Measurements from ENCODE around the gene SIGLEC7.

Gene SIGLEC7

DNA sequence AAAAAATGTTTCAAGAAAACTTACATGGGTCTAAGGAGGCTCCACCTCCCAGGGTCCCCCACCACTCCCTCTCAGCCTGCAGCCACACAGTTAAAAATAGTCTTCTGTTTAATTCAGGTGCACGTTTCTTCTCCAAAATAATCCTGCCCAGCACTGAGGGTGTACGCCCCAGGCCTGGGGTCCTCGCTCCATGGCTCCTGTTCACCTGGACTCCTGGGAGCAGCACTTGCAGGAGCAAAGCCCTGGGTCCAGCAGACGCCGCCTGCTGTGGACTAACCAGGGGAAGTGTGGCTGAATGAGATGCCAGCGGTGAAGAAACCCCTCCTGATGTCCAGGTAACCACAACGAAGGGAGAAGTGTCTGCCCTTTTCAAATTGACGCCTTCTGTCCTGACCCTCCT lies 41.5 kb downstream of the SIGLEC7 start:
- TF ChIP-seq, protein P1, sequence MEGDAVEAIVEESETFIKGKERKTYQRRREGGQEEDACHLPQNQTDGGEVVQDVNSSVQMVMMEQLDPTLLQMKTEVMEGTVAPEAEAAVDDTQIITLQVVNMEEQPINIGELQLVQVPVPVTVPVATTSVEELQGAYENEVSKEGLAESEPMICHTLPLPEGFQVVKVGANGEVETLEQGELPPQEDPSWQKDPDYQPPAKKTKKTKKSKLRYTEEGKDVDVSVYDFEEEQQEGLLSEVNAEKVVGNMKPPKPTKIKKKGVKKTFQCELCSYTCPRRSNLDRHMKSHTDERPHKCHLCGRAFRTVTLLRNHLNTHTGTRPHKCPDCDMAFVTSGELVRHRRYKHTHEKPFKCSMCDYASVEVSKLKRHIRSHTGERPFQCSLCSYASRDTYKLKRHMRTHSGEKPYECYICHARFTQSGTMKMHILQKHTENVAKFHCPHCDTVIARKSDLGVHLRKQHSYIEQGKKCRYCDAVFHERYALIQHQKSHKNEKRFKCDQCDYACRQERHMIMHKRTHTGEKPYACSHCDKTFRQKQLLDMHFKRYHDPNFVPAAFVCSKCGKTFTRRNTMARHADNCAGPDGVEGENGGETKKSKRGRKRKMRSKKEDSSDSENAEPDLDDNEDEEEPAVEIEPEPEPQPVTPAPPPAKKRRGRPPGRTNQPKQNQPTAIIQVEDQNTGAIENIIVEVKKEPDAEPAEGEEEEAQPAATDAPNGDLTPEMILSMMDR (IDR thresholded peaks at IDR 0.05; ENCODE audit: low read depth, low read length, missing control alignments), result no peak
- H3K4me3 ChIP-seq (ENCODE audit: low read depth, low read length), result no peak overlapping the region
- DNase-seq (ENCODE audit: low read depth), result no peak
- in situ Hi-C loops (cut with HindIII; ENCODE audit: low sequenced_read_pairs), result no loop called here

DNA sequence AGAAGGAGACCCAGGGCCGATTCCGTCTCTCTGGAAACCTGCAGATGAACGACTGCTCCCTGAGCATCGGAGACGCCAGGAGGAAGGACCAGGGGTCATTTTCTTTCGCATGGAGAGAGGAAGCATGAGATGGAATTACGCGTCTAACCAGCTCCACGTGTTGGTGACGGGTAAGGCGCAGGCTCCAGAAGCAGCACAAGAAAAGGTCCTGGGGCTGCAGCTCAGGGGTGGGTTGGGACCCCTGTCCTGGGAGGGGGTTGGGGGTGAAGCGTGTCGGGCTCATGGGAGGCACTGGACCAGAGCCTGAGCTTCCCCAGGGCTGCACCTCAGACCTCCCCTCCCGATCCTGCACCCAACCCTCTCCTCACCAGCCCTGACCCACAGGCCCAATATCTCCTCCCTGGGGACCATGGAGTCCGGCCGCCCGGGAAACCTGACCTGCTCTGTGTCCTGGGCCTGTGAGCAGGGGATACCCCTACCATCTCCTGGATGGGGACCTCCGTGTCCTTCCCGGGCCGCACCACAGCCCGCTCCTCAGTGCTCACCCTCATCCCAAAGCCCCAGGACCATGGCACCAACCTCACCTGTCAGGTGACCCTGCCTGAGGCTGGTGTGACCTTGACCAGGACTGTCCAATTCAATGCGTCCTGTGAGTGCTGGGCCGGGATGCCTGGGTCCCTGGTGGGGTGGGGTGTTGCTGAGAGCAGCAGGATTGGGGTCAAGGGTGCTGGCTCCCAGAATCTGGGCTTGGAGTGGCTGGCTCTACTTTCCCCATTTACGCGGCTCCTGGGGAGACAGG lies 43.2 kb downstream of the SIGLEC7 start:
- TF ChIP-seq, protein P1 (IDR thresholded peaks at IDR 0.05; ENCODE audit: low read depth, low read length, missing control alignments), result no peak
- in situ Hi-C loops (cut with HindIII; ENCODE audit: low sequenced_read_pairs), result no loop called here
- DNase-seq (ENCODE audit: low read depth), result no peak
- no peak overlapping the region for H3K4me3 ChIP-seq (ENCODE audit: low read depth, low read length)

DNA sequence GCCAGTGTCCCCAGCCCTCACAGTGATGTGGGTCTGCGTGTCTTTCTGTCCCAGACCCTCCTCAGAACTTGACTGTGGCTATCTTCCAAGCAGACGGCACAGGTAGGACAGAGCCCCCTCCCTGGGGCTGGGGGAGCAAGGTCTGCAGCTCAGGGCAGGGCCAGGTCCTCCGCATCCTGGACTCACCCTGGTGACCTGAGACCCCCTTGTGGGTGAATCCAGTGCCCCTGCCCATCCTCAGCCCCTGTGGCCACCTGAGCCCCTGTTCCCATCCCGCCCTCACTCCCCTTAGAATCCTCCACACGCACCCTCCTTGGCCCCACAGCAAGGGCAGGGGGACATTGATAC lies 43.7 kb downstream of the SIGLEC7 start:
- H3K4me3 ChIP-seq (ENCODE audit: low read depth, low read length), result no peak overlapping the region
- DNase-seq (ENCODE audit: low read depth), result no peak
- in situ Hi-C loops (cut with HindIII; ENCODE audit: low sequenced_read_pairs), result no loop called here
- TF ChIP-seq, protein P1 (IDR thresholded peaks at IDR 0.05; ENCODE audit: low read depth, low read length, missing control alignments), result no peak

DNA sequence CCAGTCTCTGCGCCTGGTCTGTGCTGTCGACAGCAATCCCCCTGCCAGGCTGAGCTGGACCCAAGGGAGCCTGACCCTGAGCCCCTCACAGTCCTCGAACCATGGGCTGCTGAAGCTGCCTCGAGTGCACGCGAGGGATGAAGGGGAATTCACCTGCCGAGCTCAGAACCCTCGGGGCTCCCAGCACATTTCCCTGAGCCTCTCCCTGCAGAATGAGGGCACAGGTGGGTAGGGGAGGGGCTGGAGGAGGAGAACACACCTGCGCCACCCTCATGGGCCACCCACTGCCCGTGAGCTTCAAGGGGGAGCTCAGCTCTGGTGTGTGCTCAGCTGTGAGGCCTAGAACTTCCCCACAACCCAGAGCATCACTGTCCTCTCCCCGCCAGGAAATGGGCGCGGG lies 44.2 kb downstream of the SIGLEC7 start:
- TF ChIP-seq, protein P1 (IDR thresholded peaks at IDR 0.05; ENCODE audit: low read depth, low read length, missing control alignments), result no peak
- in situ Hi-C loops (cut with HindIII; ENCODE audit: low sequenced_read_pairs), result no loop called here
- no peak for DNase-seq (ENCODE audit: low read depth)
- H3K4me3 ChIP-seq (ENCODE audit: low read depth, low read length), result no peak overlapping the region

DNA sequence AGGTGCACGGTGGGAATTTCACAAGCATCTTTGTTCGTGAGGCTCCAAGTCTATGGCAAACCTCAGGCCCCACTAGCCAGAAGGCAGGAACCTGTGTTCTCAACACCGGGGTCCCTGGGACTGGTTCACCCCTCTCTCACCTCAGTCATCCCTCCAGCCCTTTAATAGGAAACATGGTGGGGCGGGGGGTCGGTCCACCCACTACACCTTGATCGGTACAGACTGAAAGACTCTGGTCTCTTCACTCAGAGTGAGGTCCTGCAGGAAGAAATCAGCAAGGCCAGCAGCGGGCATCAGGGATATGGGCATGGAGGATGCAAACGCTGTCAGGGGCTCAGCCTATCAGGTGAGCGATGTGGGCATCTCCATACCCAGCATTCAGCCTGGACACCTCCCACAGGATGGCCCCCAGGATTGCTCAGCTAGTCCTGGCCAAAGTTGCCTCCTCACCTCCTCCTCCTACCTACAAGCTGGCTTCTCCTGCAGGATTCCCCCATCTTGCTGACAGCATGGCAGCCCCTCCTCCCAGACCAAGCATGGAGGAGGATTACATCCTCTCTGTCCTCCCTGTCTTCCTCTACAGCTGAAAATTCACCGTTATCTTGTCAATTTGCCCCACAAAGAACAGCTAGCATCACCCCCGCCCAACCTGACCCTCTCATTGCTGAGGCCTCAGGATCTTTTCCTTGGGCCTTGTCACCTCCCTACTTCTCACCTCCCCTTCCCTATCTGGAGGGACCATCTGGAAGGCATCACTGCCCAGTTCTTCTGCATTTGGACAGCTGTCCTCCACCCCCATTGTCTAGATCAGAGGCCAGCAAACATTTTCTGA lies 45.5 kb downstream of the SIGLEC7 start:
- TF ChIP-seq, protein P1 (IDR thresholded peaks at IDR 0.05; ENCODE audit: low read depth, low read length, missing control alignments), result no peak
- in situ Hi-C loops (cut with HindIII; ENCODE audit: low sequenced_read_pairs), result no loop called here
- no peak for DNase-seq (ENCODE audit: low read depth)
- H3K4me3 ChIP-seq (ENCODE audit: low read depth, low read length), result no peak overlapping the region

- in situ Hi-C loops (cut with HindIII; ENCODE audit: low sequenced_read_pairs), result no loop called here
- DNase-seq (ENCODE audit: low read depth), result no peak
- TF ChIP-seq, protein P1 (IDR thresholded peaks at IDR 0.05; ENCODE audit: low read depth, low read length, missing control alignments), result no peak
- no peak overlapping the region for H3K4me3 ChIP-seq (ENCODE audit: low read depth, low read length)
These were observed 46.1 kb downstream of the SIGLEC7 start for GRCh38 chr19:51188227-51188559.
